ENCODE measurements around the gene PRPF19.
A peak's percentile ranks its signal among the peaks of the same experiment; 100 is the strongest.
"Not testable (repeated sequence)": the region's sequence is repeated elsewhere in the genome, so short reads cannot be mapped to it uniquely, and the experiment has no call there.

Gene PRPF19

DNA sequence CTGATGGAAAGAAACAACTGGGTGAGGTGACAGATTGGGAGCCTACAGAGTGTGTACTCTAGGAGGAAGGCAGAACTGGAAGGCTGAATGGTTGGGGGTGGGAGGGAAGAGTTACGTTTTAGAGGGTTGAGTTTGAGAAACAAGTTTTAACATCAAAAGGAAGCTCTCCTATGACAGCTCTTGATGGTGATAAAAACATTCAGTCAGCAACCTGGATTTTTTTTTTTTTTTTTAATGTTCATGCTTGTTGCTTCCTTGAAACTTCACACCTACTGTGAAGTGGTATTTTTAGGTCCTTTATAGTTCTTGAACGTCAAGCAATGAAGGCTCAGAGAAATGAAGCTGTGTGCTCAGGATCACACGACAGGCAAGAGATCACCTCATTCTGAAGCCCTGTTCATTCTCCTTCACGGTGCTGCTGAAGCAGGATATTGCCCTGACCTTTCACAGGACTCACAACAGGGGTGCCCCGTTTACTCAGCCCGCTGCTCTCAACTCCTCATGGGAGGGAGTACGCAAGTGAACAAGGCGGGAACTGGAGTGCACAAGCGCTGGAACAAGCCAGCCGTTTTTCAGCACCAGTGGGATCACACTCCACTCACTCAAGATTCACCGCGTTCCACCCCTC lies 6.0 kb upstream of the PRPF19 start:
- no peaks in the 10 kb centered on the region for H3K36me3 ChIP-seq (ENCODE audit: insufficient read depth, low read length)
- H3K27ac ChIP-seq (ENCODE audit: low read depth, low read length) = no peak overlapping the region
- H3K4me1 ChIP-seq (ENCODE audit: insufficient read depth, low read length) = peaks cover 15% of the 10 kb centered on the region
- H3K9ac ChIP-seq (ENCODE audit: low read length) = no peak overlapping the region
- no peaks in the 10 kb centered on the region for H3K9me3 ChIP-seq (ENCODE audit: low read length)
- H3K4me3 ChIP-seq (ENCODE audit: low read depth in 1 of 2, low read length in 2 of 2) = no peak overlapping the region
- H3K27me3 ChIP-seq (ENCODE audit: control insufficient read depth in 1 of 2, insufficient read depth in 2 of 2, low read length in 2 of 2) = no peaks in the 10 kb centered on the region

DNA sequence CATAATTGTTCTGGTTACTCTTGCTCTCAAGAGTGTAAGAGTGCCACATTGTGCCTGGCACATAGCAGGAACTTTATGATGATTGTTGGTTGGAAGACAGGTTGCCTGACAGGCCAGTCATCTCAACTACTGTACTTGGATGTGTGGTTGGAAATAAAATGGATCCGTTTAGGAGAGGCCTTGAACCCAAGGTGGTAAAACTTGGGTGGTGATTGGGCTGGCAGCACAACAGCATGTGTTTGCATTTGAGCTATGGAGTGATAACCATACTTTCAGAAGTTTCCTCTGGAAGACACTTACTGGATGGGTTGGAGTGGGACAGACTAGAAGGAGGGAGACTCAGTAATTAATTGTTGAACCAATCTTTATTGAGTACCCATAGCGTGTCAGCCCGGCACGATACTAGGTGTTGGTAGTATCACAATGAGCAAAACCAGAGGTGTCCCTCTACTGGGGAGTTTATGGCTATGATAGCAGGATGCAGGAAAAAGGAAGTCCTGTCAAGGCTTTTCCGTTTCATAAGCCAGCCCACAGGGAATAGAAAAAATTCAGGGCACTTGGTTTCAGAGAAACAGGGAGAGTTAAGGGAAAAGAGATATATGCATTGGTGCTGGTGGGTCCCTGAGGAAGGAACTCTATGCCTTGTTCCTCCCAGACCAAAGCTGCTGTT lies 4.5 kb upstream of the PRPF19 start:
- Histone ChIP-seq H3K27ac (ENCODE audit: low read depth, low read length) (no peak overlapping the region), H3K4me3 (ENCODE audit: low read depth in 1 of 2, low read length in 2 of 2) (no peak overlapping the region), H3K9me3 (ENCODE audit: low read length) (no peaks in the 10 kb centered on the region), H3K27me3 (ENCODE audit: control insufficient read depth in 1 of 2, insufficient read depth in 2 of 2, low read length in 2 of 2) (no peaks in the 10 kb centered on the region), H3K9ac (ENCODE audit: low read length) (no peak overlapping the region), H3K4me1 (ENCODE audit: insufficient read depth, low read length) (peaks cover 19% of the 10 kb centered on the region), H3K36me3 (ENCODE audit: insufficient read depth, low read length) (no peaks in the 10 kb centered on the region)

DNA sequence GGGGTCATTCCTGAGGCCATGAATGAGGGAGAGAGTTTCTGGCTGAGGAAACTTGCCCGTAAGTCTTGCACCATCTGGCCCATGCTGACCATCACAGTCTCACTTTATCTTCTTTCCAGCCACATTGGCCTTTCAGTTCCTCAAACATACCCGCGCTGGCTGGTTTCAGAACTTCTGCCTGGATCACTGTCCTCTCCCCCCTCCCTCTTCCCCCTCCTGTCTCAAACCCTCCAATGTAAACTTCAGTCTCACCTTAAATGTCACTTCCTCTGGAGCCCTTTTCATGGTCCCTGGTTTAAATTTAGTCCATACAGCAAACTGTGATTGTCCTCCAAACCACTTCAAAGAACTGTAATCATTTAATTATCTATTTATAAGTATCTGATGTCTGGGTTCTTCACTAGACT lies 3.9 kb upstream of the PRPF19 start:
- no peaks in the 10 kb centered on the region for H3K27me3 ChIP-seq (ENCODE audit: control insufficient read depth in 1 of 2, insufficient read depth in 2 of 2, low read length in 2 of 2)
- no peak overlapping the region for H3K9ac ChIP-seq (ENCODE audit: low read length)
- no peaks in the 10 kb centered on the region for H3K9me3 ChIP-seq (ENCODE audit: low read length)
- H3K4me1 ChIP-seq (ENCODE audit: insufficient read depth, low read length) = peaks cover 19% of the 10 kb centered on the region
- H3K4me3 ChIP-seq (ENCODE audit: low read depth in 1 of 2, low read length in 2 of 2) = no peak overlapping the region
- no peaks in the 10 kb centered on the region for H3K36me3 ChIP-seq (ENCODE audit: insufficient read depth, low read length)
- no peak overlapping the region for H3K27ac ChIP-seq (ENCODE audit: low read depth, low read length)

DNA sequence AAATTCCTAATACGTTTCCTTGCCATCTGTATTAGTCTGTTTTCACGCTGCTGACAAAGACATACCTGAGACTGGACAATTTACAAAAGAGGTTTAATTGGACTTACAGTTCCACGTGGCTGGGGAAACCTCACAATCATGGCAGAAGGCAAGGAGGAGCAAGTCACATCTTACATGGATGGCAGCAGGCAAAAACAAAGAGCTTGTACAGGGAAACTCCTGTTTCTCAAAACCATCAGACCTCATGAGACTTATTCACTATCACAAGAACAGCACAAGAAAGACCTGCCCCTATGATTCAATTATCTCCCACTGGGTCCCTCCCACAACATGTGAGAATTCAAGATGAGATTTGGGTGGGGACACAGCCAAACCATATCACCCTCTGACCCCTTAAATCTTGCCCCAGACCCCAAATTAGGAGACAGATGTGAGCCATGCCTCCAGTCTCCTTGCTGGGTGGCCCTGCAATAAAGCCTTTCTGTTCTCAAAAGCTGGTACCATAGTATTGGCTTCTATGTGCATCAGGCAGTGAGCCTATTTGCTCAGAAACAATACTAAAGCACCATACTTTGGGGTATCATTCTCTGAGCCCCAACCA lies 3.4 kb upstream of the PRPF19 start:
- peaks cover 22% of the 10 kb centered on the region for H3K4me1 ChIP-seq (ENCODE audit: insufficient read depth, low read length)
- H3K36me3 ChIP-seq (ENCODE audit: insufficient read depth, low read length); H3K9ac ChIP-seq (ENCODE audit: low read length); H3K9me3 ChIP-seq (ENCODE audit: low read length); H3K4me3 ChIP-seq (ENCODE audit: low read depth in 1 of 2, low read length in 2 of 2); H3K27me3 ChIP-seq (ENCODE audit: control insufficient read depth in 1 of 2, insufficient read depth in 2 of 2, low read length in 2 of 2); H3K27ac ChIP-seq (ENCODE audit: low read depth, low read length): not testable (repeated sequence)

DNA sequence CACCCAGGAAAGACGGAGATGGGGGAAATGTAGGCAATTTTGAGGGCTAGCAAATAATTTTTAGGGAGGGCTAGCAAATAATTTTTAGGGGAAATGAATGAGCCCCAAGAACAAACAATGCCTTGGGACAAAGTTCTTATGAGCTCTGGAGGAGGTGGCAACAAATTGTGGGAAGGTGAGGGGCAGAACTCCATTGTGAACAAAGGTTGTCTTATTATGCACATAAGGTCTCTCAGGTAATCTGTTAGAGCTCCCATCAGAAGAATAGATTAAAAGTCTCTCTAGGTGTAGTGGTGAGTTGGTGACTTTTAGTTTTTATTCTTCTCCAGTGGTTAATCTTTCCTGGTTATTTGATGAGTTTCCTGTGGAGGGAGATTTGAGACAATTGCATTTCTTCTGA lies 2.4 kb upstream of the PRPF19 start:
- Histone ChIP-seq H3K27ac (ENCODE audit: low read depth, low read length) (no peak overlapping the region), H3K4me1 (ENCODE audit: insufficient read depth, low read length) (peaks cover 31% of the 10 kb centered on the region), H3K4me3 (ENCODE audit: low read depth in 1 of 2, low read length in 2 of 2) (no peak overlapping the region), H3K9ac (ENCODE audit: low read length) (no peak overlapping the region), H3K9me3 (ENCODE audit: low read length) (no peaks in the 10 kb centered on the region), H3K27me3 (ENCODE audit: control insufficient read depth in 1 of 2, insufficient read depth in 2 of 2, low read length in 2 of 2) (no peaks in the 10 kb centered on the region), H3K36me3 (ENCODE audit: insufficient read depth, low read length) (peaks cover 6% of the 10 kb centered on the region)

DNA sequence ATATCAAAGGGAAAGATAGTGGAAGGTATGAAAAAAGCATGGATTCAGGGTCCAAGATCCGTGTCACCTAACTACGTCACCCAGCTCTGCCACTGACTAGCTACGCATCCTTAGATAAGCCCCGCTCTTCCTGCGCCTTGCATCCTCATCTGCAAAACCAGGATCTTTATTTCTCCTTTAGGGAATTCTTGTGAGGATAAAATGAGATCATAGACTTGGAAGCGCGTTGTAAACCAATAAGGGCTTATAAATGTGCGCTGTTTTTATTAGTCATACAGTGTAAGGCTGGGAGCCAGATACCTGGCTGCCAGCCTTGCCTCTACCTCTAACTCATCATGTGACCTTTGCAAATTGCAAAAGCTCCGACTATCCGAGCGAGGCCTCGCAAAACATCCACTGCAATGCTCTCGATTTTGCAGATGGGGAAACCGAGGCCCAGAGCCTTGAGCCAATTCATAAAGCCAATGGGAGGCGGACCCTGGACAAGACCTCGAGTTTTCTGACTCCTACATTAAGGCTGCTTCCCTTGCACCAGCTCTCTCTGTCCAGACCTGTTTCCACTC lies 753 bp downstream of the PRPF19 start:
- Histone ChIP-seq H3K9ac (ENCODE audit: low read length) (peak overlapping the region; percentile 79), H3K4me3 (ENCODE audit: low read depth in 1 of 2, low read length in 2 of 2) (peak overlapping the region; percentile 84 to 94), H3K27me3 (ENCODE audit: control insufficient read depth in 1 of 2, insufficient read depth in 2 of 2, low read length in 2 of 2) (no peaks in the 10 kb centered on the region), H3K9me3 (ENCODE audit: low read length) (no peaks in the 10 kb centered on the region), H3K4me1 (ENCODE audit: insufficient read depth, low read length) (peaks cover 26% of the 10 kb centered on the region), H3K27ac (ENCODE audit: low read depth, low read length) (peak overlapping the region; percentile 98), H3K36me3 (ENCODE audit: insufficient read depth, low read length) (peaks cover 34% of the 10 kb centered on the region)

DNA sequence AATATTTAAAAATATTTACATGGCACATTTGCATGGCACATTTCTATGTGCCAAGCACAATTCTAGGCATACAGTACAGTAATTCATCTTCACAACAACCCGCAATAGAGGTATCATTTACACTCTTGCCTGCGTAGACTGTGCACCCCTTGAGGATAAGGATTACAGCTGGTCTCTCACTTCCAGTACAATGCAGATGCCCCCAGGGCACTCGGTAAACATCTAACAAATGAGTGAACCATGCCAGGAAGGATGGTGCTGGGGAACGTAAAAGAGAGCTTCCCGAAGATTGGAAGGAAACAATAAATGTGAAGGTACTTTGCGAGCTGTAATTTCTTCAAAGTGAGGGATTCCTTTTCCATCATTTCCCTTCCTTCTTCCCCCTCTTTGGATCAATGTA lies 1.3 kb downstream of the PRPF19 start:
- H3K9ac ChIP-seq (ENCODE audit: low read length) = peak overlapping the region; percentile 79
- H3K27ac ChIP-seq (ENCODE audit: low read depth, low read length) = no peak overlapping the region
- H3K4me3 ChIP-seq (ENCODE audit: low read depth in 1 of 2, low read length in 2 of 2) = peak overlapping the region; percentile 84 to 94
- no peaks in the 10 kb centered on the region for H3K27me3 ChIP-seq (ENCODE audit: control insufficient read depth in 1 of 2, insufficient read depth in 2 of 2, low read length in 2 of 2)
- peaks cover 26% of the 10 kb centered on the region for H3K4me1 ChIP-seq (ENCODE audit: insufficient read depth, low read length)
- no peaks in the 10 kb centered on the region for H3K9me3 ChIP-seq (ENCODE audit: low read length)
- H3K36me3 ChIP-seq (ENCODE audit: insufficient read depth, low read length) = peaks cover 40% of the 10 kb centered on the region

DNA sequence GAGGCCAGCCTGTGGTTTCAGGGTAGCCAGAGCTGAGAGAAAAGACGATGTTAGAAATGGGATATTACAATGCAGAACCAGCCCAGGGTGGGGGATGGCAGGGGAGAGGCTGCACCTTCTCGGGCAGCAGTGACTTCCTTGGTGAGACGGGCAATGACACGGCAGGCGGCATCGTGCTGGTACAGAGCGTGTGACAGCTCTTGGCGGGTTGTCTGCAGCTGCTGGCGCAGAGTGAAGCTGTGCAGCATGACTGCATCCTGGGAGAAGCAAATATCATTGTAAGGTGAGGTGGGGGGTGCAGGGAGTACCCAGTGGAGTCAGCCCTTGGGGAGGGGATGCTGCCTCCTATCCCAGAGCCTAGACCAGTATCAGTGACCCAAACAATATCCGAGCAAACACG lies 3.8 kb downstream of the PRPF19 start:
- Histone ChIP-seq H3K36me3 (ENCODE audit: insufficient read depth, low read length) (peaks cover 63% of the 10 kb centered on the region), H3K4me3 (ENCODE audit: low read depth in 1 of 2, low read length in 2 of 2) (no peak overlapping the region), H3K4me1 (ENCODE audit: insufficient read depth, low read length) (peaks cover 26% of the 10 kb centered on the region), H3K27me3 (ENCODE audit: control insufficient read depth in 1 of 2, insufficient read depth in 2 of 2, low read length in 2 of 2) (no peaks in the 10 kb centered on the region), H3K9ac (ENCODE audit: low read length) (no peak overlapping the region), H3K27ac (ENCODE audit: low read depth, low read length) (no peak overlapping the region), H3K9me3 (ENCODE audit: low read length) (no peaks in the 10 kb centered on the region)

DNA sequence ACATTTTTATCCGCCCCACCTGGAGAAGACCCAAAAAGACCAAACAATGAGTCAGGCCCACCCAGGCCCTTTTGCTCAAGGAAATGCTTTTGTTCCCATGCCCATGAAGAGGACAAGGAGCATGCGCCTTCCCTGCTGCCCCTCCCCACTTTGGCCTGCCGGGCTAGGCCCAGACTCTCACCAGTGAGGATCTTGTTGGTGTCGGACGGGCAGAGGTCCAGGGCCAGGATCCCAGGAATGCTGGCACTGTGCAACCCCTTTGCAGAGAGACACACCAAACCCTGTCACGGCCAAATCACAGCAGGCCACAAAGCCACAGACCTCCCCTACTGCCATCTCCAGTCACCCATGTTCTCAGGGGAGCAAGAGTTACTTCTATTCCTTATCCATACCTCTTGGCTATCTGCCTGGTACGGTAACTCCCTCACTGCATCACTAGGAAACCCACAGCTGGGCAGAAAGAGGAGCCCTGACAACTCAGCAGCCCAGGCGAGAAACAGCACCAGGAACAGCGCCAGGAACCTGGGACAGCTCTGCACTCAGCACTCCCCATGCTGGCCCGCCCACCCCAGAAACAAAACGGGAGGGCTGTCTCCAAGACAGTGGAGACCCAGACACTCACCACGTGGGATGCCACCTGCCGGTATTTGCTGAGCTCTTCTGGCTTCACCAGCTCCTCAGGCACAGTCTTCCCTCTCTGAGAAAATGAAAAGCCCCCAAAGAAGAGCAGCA lies 5.5 kb downstream of the PRPF19 start:
- Histone ChIP-seq H3K27ac (ENCODE audit: low read depth, low read length) (no peak overlapping the region), H3K27me3 (ENCODE audit: control insufficient read depth in 1 of 2, insufficient read depth in 2 of 2, low read length in 2 of 2) (no peaks in the 10 kb centered on the region), H3K4me1 (ENCODE audit: insufficient read depth, low read length) (peaks cover 20% of the 10 kb centered on the region), H3K9ac (ENCODE audit: low read length) (no peak overlapping the region), H3K9me3 (ENCODE audit: low read length) (no peaks in the 10 kb centered on the region), H3K36me3 (ENCODE audit: insufficient read depth, low read length) (peaks cover 79% of the 10 kb centered on the region), H3K4me3 (ENCODE audit: low read depth in 1 of 2, low read length in 2 of 2) (no peak overlapping the region)

DNA sequence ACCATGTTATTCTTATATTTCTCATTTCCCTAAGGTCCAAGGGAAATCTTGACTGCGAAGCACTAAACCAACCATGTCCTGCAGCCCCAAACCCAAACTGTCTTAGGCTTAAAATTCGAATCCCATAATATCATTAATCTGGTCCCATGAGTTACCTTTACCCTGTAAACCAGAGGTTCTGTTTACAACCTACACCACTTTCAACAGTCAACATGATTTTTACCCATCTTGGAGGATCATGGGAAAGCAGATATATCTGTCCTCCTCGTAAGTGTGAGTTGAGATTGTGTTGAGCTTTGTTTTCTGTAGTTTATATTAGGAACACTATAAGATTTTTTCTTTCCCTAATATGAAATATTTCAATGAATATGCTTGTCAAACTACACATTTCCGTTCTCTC lies 6.4 kb downstream of the PRPF19 start:
- no peak overlapping the region for H3K4me3 ChIP-seq (ENCODE audit: low read depth in 1 of 2, low read length in 2 of 2)
- H3K4me1 ChIP-seq (ENCODE audit: insufficient read depth, low read length) = peaks cover 11% of the 10 kb centered on the region
- H3K36me3 ChIP-seq (ENCODE audit: insufficient read depth, low read length) = peaks cover 87% of the 10 kb centered on the region
- no peak overlapping the region for H3K9ac ChIP-seq (ENCODE audit: low read length)
- no peaks in the 10 kb centered on the region for H3K27me3 ChIP-seq (ENCODE audit: control insufficient read depth in 1 of 2, insufficient read depth in 2 of 2, low read length in 2 of 2)
- no peak overlapping the region for H3K27ac ChIP-seq (ENCODE audit: low read depth, low read length)
- no peaks in the 10 kb centered on the region for H3K9me3 ChIP-seq (ENCODE audit: low read length)

Measured in muscle layer of colon (tissue), 2 donors.